H1 (cell line): Measurements from ENCODE around the gene SMIM8. TPM values are rescaled to one million over a fixed set of nuclear protein-coding genes. Genes with fewer than 3 reads are reported as not detected.

ENCODE experiments used
- CTCF ChIA-PET: fragments of 300-600 bp; sonication (Branson Sonifier 250); formaldehyde crosslinking; loops from one replicate; lab custom pipeline; 2021; ENCODE audit not compliant: partially characterized antibody; lab: Charles Lee
- POLR2A ChIA-PET: fragments of 300-600 bp; sonication (Branson Sonifier 250); formaldehyde crosslinking; loops from one replicate; lab custom pipeline; 2021; ENCODE audit warnings: inconsistent platforms; ENCODE audit not compliant: partially characterized antibody; lab: Charles Lee
- DNase-seq, 2 experiments: peaks; one replicate each; pipeline versions ENCODE4 v3.0.0 to v3.0.0-alpha.2; 2010 to 2022; ENCODE audit warnings: low spot score in 2 of 2, low read depth in 1 of 2, mixed read lengths in 1 of 2
- FAIRE-seq: peaks from 2 replicates; lab custom pipeline; 2011; peaks lifted over from hg19 to GRCh38; lab: Jason Lieb, UNC
- H2AFZ ChIP-seq: 2 replicates; pipeline ENCODE4 v1.8.1; 2012; ENCODE audit warnings: low read length, inconsistent platforms
- H2AK5ac ChIP-seq: 2 replicates; pipeline ENCODE4 v1.6.1; 2013; ENCODE audit warnings: low read depth, low read length
- H2BK120ac ChIP-seq: replicated peaks from 2 replicates; pipeline ENCODE3; 2013; ENCODE audit warnings: low read depth, low read length, inconsistent platforms
- H2BK12ac ChIP-seq: 2 replicates; pipeline ENCODE4 v1.6.1; 2013; ENCODE audit warnings: low read depth, low read length
- H2BK15ac ChIP-seq: 2 replicates; pipeline ENCODE4 v1.6.1; 2013; ENCODE audit warnings: low read length
- H2BK20ac ChIP-seq: 2 replicates; pipeline ENCODE4 v1.6.1; 2013; ENCODE audit warnings: low read length
- H2BK5ac ChIP-seq: 2 replicates; pipeline ENCODE4 v1.6.1; 2013; ENCODE audit warnings: low read depth, low read length
- H3K14ac ChIP-seq: 2 replicates; pipeline ENCODE4 v1.6.1; 2013; ENCODE audit warnings: inconsistent platforms; ENCODE audit not compliant: insufficient read length
- H3K18ac ChIP-seq: 2 replicates; pipeline ENCODE4 v1.6.1; 2013; ENCODE audit warnings: low read length; ENCODE audit errors: extremely low read depth
- H3K23ac ChIP-seq: 2 replicates; pipeline ENCODE4 v1.6.1; 2013; ENCODE audit warnings: inconsistent platforms; ENCODE audit not compliant: insufficient read length
- H3K23me2 ChIP-seq: 2 replicates; pipeline ENCODE4 v1.6.1; 2013; ENCODE audit warnings: low read depth, low read length
- H3K27ac ChIP-seq: 2 replicates; pipeline ENCODE4 v1.6.1; 2011; ENCODE audit warnings: low read depth, low read length, inconsistent platforms
- H3K27me3 ChIP-seq, 4 experiments: replicated peaks in 1 of 4; 1 replicate in 1 of 4; 2 replicates in 3 of 4; pipeline versions ENCODE4 v1.6.1 to v1.8.1; 2011 to 2013; ENCODE audit warnings: low read length in 3 of 4, mild to moderate bottlenecking in 3 of 4, inconsistent platforms in 2 of 4, mixed read lengths in 2 of 4, moderate library complexity in 1 of 4; ENCODE audit not compliant: control insufficient read depth in 3 of 4, insufficient read depth in 3 of 4; ENCODE audit errors: extremely low read depth in 1 of 4
- H3K36me3 ChIP-seq, 4 experiments: 2 replicates each; pipeline versions ENCODE4 v1.6.1 to v1.8.1; 2011 to 2013; ENCODE audit warnings: mild to moderate bottlenecking in 4 of 4, low read length in 3 of 4, moderate library complexity in 2 of 4, control low read depth in 1 of 4, inconsistent platforms in 1 of 4; ENCODE audit not compliant: insufficient read depth in 4 of 4, control insufficient read depth in 2 of 4
- H3K4ac ChIP-seq: replicated peaks from 2 replicates; pipeline ENCODE3; 2013; ENCODE audit warnings: low read length, low read depth, mixed read lengths, inconsistent platforms; ENCODE audit not compliant: insufficient read length
- H3K4me1 ChIP-seq, 4 experiments: replicated peaks in 1 of 4; 1 replicate in 1 of 4; 2 replicates in 3 of 4; pipeline versions ENCODE4 v1.6.1 to v1.8.1; 2011 to 2013; ENCODE audit warnings: low read length in 3 of 4, inconsistent platforms in 2 of 4, mixed read lengths in 1 of 4; ENCODE audit not compliant: insufficient read depth in 4 of 4, control insufficient read depth in 3 of 4
- H3K4me2 ChIP-seq, 2 experiments: 2 replicates each; pipeline versions ENCODE4 v1.6.1 to v1.8.1; 2011 to 2013; ENCODE audit warnings: low read depth in 2 of 2, low read length in 2 of 2, control low read depth in 1 of 2, inconsistent platforms in 1 of 2, mild to moderate bottlenecking in 1 of 2; ENCODE audit not compliant: insufficient read depth in 1 of 2
- H3K4me3 ChIP-seq, 4 experiments: fragments of 200-600, 300-600 bp in 1 of 4; sonication (generic), shearing (Covaris generic), sonication (Bioruptor Twin) in 1 of 4; 2 replicates each; pipeline versions ENCODE4 v1.5.1 to v1.8.1; 2011 to 2016; ENCODE audit warnings: low read length in 4 of 4, low read depth in 3 of 4, control low read depth in 2 of 4, inconsistent platforms in 2 of 4, mild to moderate bottlenecking in 2 of 4, mixed read lengths in 1 of 4, moderate library complexity in 1 of 4; ENCODE audit not compliant: insufficient read depth in 2 of 4; ENCODE audit errors: extremely low read depth in 1 of 4
- H3K56ac ChIP-seq: replicated peaks from 2 replicates; pipeline ENCODE3; 2013; ENCODE audit warnings: low read depth, mild to moderate bottlenecking, mixed read lengths, low read length, inconsistent platforms; ENCODE audit not compliant: insufficient read length
- H3K79me1 ChIP-seq: 2 replicates; pipeline ENCODE4 v1.6.1; 2013; ENCODE audit warnings: low read depth, low read length, control low read depth
- H3K79me2 ChIP-seq, 2 experiments: 2 replicates each; pipeline versions ENCODE4 v1.6.1 to v1.8.1; 2012 to 2013; ENCODE audit warnings: low read length in 2 of 2, mild to moderate bottlenecking in 2 of 2, inconsistent platforms in 1 of 2; ENCODE audit not compliant: insufficient read depth in 2 of 2, control insufficient read depth in 1 of 2
- H3K9ac ChIP-seq, 4 experiments: replicated peaks in 1 of 4; 1 replicate in 1 of 4; 2 replicates in 3 of 4; pipeline versions ENCODE4 v1.6.1 to v1.8.1; 2011 to 2013; ENCODE audit warnings: low read depth in 3 of 4, low read length in 3 of 4, control low read depth in 2 of 4, mild to moderate bottlenecking in 2 of 4, moderate library complexity in 2 of 4, inconsistent platforms in 1 of 4; ENCODE audit errors: extremely low read depth in 1 of 4
- H3K9me3 ChIP-seq, 2 experiments: 2 replicates each; pipeline versions ENCODE4 v1.6.1 to v1.8.1; 2012 to 2013; ENCODE audit warnings: mild to moderate bottlenecking in 2 of 2, moderate library complexity in 2 of 2, control low read depth in 1 of 2, inconsistent platforms in 1 of 2, low read depth in 1 of 2, low read length in 1 of 2, mixed read lengths in 1 of 2; ENCODE audit not compliant: insufficient read depth in 2 of 2
- H4K20me1 ChIP-seq, 2 experiments: replicated peaks in 1 of 2; 2 replicates each; pipeline versions ENCODE3 to v1.8.1; 2011 to 2013; ENCODE audit warnings: inconsistent platforms in 2 of 2, low read length in 2 of 2, mild to moderate bottlenecking in 1 of 2; ENCODE audit not compliant: insufficient read depth in 2 of 2, control insufficient read depth in 1 of 2
- H4K5ac ChIP-seq: 2 replicates; pipeline ENCODE4 v1.6.1; 2013; ENCODE audit warnings: low read length, low read depth, mixed read lengths, inconsistent platforms; ENCODE audit not compliant: insufficient read length
- H4K8ac ChIP-seq: 2 replicates; pipeline ENCODE4 v1.8.0; 2013; ENCODE audit warnings: mild to moderate bottlenecking, moderate library complexity, low read length, inconsistent platforms; ENCODE audit not compliant: insufficient read depth; ENCODE audit errors: extremely low read depth
- H4K91ac ChIP-seq: replicated peaks from 2 replicates; pipeline ENCODE3; 2013; ENCODE audit warnings: low read length, mixed read lengths, inconsistent platforms; ENCODE audit not compliant: insufficient read length
- CBX5 ChIP-seq: fragments of 300-800, 300-1000 bp; sonication (generic); IDR thresholded peaks from 2 replicates; pipeline ENCODE4 v1.7.1; 2016; ENCODE audit warnings: antibody characterized with exemption, low read length, low read depth
- YY1 ChIP-seq: IDR thresholded peaks from 2 replicates; pipeline ENCODE4 v1.6.1; 2011; ENCODE audit warnings: low read depth, mild to moderate bottlenecking, low read length
- ZNF274 ChIP-seq: IDR thresholded peaks from 2 replicates; pipeline ENCODE4 v1.7.0; 2012; ENCODE audit warnings: low read length, borderline replicate concordance; ENCODE audit errors: extremely low read depth
- WGBS, 2 experiments: shearing (Covaris generic) in 1 of 2; methylation state at CpG; one replicate each; pipeline versions ENCODE4 v1.1.6 to v1.1.7; 2013 to 2015; ENCODE audit warnings: low lambda C conversion rate in 2 of 2, mixed read lengths in 2 of 2, inconsistent platforms in 1 of 2, low coverage in 1 of 2, missing lambda C conversion rate in 1 of 2; ENCODE audit not compliant: insufficient replicate concordance in 2 of 2, insufficient coverage in 1 of 2, insufficient read length in 1 of 2; ENCODE audit errors: extremely low coverage in 1 of 2, missing lambda C conversion rate in 1 of 2; 5-methylcytosine and 5-hydroxymethylcytosine counted together
- polyA plus RNA-seq, 7 experiments: library from polyadenylated mRNA; depleted of rRNA in 3 of 7; stranded (reverse) in 5 of 7; unstranded in 2 of 7; fragments of >200 nt in 5 of 7; fragments of 200-250 nt in 2 of 7; gene quantifications; 1 replicate in 5 of 7; 2 replicates in 1 of 7; 4 replicates in 1 of 7; pipeline versions ENCODE4 v1.2.1 to v1.2.3, GENCODE V29; 2011 to 2013; ENCODE audit warnings: missing spikeins in 2 of 7, mixed read lengths in 2 of 7
- total RNA-seq: library from RNA; stranded (reverse); fragmentation: NEBNext Ultra II Directional; extraction: Animal tissue kit (Norgen Biotek cat#: 25700); gene quantifications from 2 replicates; pipeline ENCODE4 v1.2.1, GENCODE V29; 2021

SMIM8 gene
- total and polyA plus RNA-seq, 2 of the 8 experiments (the other 6 are each of a cell fraction or from before 2014, with no cell fraction given): 3.0 to 10.7 TPM

DNA sequence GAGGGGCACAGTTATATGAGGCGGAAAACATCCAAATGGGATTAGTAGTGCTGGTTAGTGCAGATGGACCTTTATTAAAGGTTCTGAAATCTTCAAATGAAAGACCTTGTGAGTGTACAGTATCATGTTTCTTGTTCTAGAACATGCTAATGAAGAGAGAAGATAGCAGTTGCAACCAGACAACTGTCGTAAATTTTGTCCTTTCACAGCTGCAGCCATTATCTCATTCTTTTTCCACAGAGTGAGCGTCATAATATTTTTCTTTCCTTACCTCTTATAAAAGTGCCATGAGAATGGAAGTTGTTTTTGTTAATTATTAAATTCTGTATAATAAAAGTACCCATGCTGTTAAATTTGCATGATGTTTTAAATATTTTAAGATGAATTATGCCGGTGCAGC is 17.8 kb downstream of the SMIM8 start:
- Histone ChIP-seq H3K79me1 (no peaks in the 10 kb centered on the region), H3K4me3 (no peak overlapping the region), H3K27ac (no peak overlapping the region), H2BK5ac (no peak overlapping the region), H3K14ac (no peak overlapping the region), H3K56ac (no peak overlapping the region), H4K91ac (no peak overlapping the region), H4K5ac (no peak overlapping the region), H3K36me3 (no peaks in the 10 kb centered on the region; a peak in 1 of 8 replicates), H3K4ac (no peak overlapping the region), H2BK120ac (no peak overlapping the region), H3K23me2 (no peaks in the 10 kb centered on the region), H3K9me3 (no peaks in the 10 kb centered on the region), H2BK12ac (no peak overlapping the region), H2AFZ (no peak overlapping the region), H2BK15ac (no peak overlapping the region), H3K4me2 (no peak overlapping the region), H4K20me1 (no peaks in the 10 kb centered on the region), H4K8ac (no peak overlapping the region), H3K23ac (no peak overlapping the region), H3K79me2 (no peaks in the 10 kb centered on the region; a peak in 1 of 4 replicates), H3K18ac (no peak overlapping the region), H3K4me1 (peaks cover 0 to 5% (median 0%) of the 10 kb centered on the region in 4 experiments; a peak in 3 of 7 replicates), H2AK5ac (no peak overlapping the region), H3K9ac (no peak overlapping the region), H3K27me3 (no peaks in the 10 kb centered on the region), H2BK20ac (no peak overlapping the region)
- no peak for FAIRE-seq
- no peak for DNase-seq
- WGBS, 2 experiments: 88% methylated on average over 4 of the region's 4 CpGs; no CpG with 5 or more reads in 1 of the 2 experiments
- ChIA-PET POLR2A (interaction anchor here (1.7 kb wide), 1 partner anchor 11 kb away, joined by 6 read pairs; the partner anchor contains the start of gene GJB7), CTCF (interaction anchor here (1.2 to 1.9 kb wide), 2 partner anchors 50 to 51 kb away, joined by 4 to 5 read pairs; no protein-coding TSS in a partner anchor)
- TF ChIP-seq ZNF274 (no peak), CBX5 (no peak), YY1 (no peak)
